ENCODE measurements around the gene MAF.

Gene MAF

GRCh38 chr16:79612207-79612606, 11.7 kb upstream of the MAF start:
- no peak for DNase-seq (ENCODE audit: low read depth)

- no peak for DNase-seq (ENCODE audit: low read depth)
Observed at GRCh38 chr16:79610771-79611170, 10.2 kb upstream of the MAF start.

GRCh38 chr16:79609861-79610260, 9.3 kb upstream of the MAF start:
- DNase-seq (ENCODE audit: low read depth) = no peak

GRCh38 chr16:79608976-79609375, 8.4 kb upstream of the MAF start:
- no peak for DNase-seq (ENCODE audit: low read depth)

GRCh38 chr16:79607587-79607986, 7.0 kb upstream of the MAF start:
- no peak for DNase-seq (ENCODE audit: low read depth)

GRCh38 chr16:79605999-79606398, 5.5 kb upstream of the MAF start:
- DNase-seq (ENCODE audit: low read depth) = no peak

GRCh38 chr16:79603055-79603454, 2.5 kb upstream of the MAF start:
- no peak for DNase-seq (ENCODE audit: low read depth)

GRCh38 chr16:79602628-79603014, 2.1 kb upstream of the MAF start:
- DNase-seq (ENCODE audit: low read depth) = no peak

GRCh38 chr16:79601931-79602627, 1.5 kb upstream of the MAF start:
- DNase-seq (ENCODE audit: low read depth) = peak; percentile 67

DNA sequence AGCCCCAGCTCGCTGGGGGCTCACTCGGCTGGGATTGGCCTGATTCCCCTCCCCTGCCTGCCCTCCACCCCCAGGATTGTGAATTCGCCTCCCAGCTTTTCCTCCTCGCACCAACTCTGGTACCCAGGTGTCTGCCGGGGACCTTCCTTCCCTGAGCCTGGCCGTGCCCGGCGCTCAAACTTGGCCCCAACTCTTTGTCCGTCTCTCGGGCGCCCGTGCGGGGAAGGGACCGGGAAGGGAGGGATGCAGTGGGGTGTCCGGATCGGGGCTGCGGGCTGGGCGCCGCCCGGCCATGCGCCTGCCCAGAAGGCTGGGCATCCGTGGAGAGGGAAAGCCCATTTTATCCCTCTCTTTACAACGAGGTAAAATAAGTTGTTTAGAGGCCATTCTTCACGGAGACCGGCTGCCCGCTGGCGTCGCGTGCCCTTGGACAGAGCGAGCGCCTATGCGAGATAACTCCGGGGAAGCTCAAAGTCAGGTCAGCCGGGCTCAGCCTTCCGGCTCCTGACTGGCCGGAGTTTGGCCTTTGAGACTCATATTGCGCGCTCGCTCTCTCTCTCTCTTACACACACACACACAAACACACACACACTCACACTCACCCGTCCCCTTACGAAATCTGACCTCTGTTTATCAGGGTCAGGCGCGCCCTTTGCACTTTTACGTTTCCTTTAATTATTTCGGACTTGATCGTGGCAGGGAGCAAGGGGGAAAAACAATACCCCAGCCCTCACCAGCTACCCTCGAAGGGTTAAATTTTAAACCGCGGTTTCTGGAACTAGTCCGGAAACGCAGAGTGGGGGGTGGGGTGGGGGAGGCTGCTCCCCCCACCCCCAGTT, 774 bp upstream of the MAF start:
- no peak for DNase-seq (ENCODE audit: low read depth)

GRCh38 chr16:79599837-79600637, 500 bp downstream of the MAF start:
- DNase-seq (ENCODE audit: low read depth) = no peak

GRCh38 chr16:79599256-79599836, 1.2 kb downstream of the MAF start:
- no peak for DNase-seq (ENCODE audit: low read depth)

DNA sequence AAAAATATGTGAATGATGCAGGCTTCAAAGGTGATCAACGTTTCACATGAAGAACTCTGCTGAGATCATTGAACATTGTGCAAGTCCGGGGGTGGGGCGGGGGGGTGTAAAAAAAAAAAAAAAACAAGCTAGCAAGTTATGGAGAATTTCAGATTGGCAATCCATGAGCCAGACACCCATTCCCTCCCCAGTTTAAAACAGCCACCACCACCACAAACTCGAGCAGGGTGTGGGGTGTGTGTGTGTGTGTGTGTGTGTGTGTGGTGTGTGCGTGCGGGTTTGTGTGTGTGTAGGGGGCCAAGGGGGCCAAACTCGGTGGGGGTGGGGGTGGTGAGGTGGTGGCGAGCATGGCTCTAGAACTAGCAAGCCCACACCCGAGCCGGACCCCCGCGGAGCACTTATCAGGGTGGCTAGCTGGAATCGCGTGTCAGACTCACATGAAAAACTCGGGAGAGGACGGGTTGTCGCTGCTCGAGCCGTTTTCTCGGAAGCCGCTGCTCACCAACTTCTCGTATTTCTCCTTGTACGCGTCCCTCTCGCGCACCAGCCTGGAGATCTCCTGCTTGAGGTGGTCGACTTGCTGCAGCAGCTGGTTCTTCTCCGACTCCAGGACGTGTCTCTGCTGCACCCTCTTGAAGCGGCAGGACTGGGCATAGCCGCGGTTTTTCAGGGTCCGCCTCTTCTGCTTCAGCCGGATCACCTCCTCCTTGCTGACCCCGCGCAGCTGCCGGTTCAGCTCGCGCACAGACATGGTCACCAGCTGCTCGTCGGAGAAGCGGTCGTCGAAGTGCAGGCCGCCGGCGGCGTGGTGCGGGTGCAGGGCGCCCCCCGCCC, 2.0 kb downstream of the MAF start:
- DNase-seq (ENCODE audit: low read depth) = no peak

GRCh38 chr16:79598063-79598347, 2.5 kb downstream of the MAF start:
- DNase-seq (ENCODE audit: low read depth) = no peak

DNA sequence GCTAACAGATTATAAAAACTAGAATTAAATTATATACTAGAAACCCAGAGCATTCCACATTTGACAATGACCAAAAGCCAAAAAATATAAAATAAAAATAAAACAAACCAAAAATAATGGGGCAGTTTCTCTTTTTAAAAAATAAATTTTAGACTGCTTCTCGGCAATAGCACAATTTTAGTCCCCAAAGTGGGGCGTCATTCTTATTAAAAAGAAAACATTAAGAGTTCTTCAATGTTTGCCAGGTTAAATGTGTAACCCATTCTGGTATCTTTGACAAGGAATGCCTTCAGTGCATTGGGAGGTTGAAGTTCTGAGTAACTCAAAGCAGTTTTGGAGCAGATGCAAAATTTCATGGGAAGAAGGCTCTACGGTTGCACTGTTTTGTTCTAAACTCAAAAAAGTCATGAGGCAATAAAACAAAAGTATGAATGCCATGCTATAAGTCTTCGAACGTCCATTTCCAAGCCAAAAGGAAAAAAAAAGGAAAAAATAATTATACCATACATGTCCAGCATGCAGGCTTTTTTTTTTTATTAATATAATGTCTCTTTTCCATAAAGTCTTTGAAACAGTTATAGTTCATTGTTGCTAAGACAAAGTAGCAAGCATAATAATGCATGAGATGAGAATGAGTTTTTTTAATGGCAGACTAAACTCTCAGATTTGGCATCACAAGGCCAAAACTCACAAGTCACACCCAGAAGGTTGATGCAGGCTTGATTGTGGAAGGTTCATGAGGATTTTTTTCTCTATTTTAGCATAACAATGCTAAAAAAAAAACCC, 3.1 kb downstream of the MAF start:
- DNase-seq (ENCODE audit: low read depth) = no peak

- no peak for DNase-seq (ENCODE audit: low read depth)
Observed at GRCh38 chr16:79595931-79596450, 4.5 kb downstream of the MAF start.

DNA sequence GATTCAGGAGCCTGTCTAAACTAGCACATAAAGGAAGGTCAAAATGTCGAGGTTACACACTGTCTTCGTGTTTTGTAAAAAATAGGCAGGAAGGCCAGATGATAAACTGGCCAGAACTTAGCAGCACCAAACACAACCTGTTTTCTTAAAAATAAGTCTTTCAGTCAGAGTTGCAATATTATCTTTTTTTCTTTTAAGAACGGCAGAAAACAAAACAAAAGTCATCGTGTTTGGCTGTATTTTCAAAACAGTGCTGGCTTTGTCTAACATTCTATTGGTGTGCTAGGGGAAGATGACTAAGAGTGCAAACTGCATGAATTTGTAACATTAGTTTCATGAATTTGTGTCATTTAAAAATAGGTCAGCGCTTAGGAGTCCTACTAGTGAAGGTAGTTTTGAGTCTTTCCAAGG, 5.3 kb downstream of the MAF start:
- DNase-seq (ENCODE audit: low read depth) = no peak

GRCh38 chr16:79593754-79594153, 6.8 kb downstream of the MAF start:
- no peak for DNase-seq (ENCODE audit: low read depth)

DNA sequence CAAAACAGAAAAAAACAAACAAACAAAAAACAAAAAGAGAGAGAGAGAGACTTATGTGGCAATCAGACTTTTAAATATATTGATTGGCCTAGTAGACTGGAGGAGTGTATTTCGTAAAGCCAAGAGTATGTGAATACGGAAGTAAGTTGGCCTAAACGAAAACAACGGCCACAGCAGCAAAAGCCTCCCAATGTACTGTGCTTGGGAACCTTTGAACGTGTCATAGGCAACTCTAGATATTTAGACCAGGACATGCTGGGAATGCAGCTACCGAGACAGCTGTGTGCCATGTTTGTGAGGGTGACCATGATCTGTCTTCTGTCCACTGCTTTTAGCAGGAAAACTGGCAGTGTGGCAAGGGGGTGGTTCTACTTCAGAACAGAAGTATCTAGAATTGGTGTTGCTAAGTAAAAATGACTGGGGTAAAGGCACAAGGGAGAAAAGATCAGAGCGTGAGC, 7.4 kb downstream of the MAF start:
- DNase-seq (ENCODE audit: low read depth) = no peak

DNA sequence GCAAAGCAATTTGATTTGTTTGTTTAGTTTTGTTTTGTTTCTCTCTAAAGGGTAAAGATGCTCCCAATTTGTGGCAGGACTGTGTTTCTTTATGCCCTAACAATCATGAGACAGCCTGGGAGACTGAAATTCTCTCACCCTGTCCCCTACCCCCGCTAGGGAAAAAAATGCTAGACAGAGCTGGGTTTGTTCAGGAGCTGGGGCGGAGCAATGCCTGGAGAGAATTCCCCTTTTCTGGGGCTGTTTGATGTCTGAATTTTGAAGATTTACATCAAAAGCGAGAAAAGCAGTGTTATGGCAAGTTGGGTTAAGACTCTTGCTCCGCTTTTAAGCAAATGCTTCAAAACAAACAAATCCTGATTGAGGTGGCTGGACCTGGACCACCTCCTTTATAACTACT, 8.4 kb downstream of the MAF start:
- no peak for DNase-seq (ENCODE audit: low read depth)

All from stimulated activated CD8-positive, alpha-beta memory T cell treated with anti-CD3 and anti-CD28 coated beads, Interleukin-15, amount 100 ng/mL, for 1 hour (primary cell).